HG02678 (cell line): ENCODE measurements around the gene GGACT.
"Not testable (repeated sequence)": the region's sequence is repeated elsewhere in the genome, so short reads cannot be mapped to it uniquely, and the experiment has no call there.

Source experiments
- ATAC-seq: cut with Tn5 transposase; IDR thresholded peaks from one replicate; pipeline ENCODE4 v1.9.1; 2021; ENCODE audit warnings: mild to moderate bottlenecking, moderate library complexity; ENCODE audit not compliant: unreplicated experiment

The GGACT gene

GRCh38 chr13:100532090-100532766, 56.4 kb downstream of the GGACT start:
- ATAC-seq = no peak

GRCh38 chr13:100530671-100531213, 57.8 kb downstream of the GGACT start:
- ATAC-seq = no peak

GRCh38 chr13:100529666-100530377, 58.8 kb downstream of the GGACT start:
- ATAC-seq = no peak

- ATAC-seq = no peak
Observed at GRCh38 chr13:100528820-100529219, 59.8 kb downstream of the GGACT start.

GRCh38 chr13:100528353-100528752, 60.2 kb downstream of the GGACT start:
- ATAC-seq = no peak

- no peak for ATAC-seq
Observed at GRCh38 chr13:100527644-100528043, 60.9 kb downstream of the GGACT start.

GRCh38 chr13:100526318-100527000, 62.1 kb downstream of the GGACT start:
- no peak for ATAC-seq

- no peak for ATAC-seq
Observed at GRCh38 chr13:100525453-100526317, 62.9 kb downstream of the GGACT start.

GRCh38 chr13:100524688-100525087, 63.9 kb downstream of the GGACT start:
- ATAC-seq = not testable (repeated sequence)

GRCh38 chr13:100523981-100524386, 64.6 kb downstream of the GGACT start:
- no peak for ATAC-seq

- no peak for ATAC-seq
Observed at GRCh38 chr13:100523411-100523810, 65.2 kb downstream of the GGACT start.

GRCh38 chr13:100522618-100523309, 65.8 kb downstream of the GGACT start:
- no peak for ATAC-seq

GRCh38 chr13:100521851-100522617, 66.6 kb downstream of the GGACT start:
- ATAC-seq = no peak

GRCh38 chr13:100520936-100521850, 67.4 kb downstream of the GGACT start:
- ATAC-seq = no peak

GRCh38 chr13:100519626-100520025, 69.0 kb downstream of the GGACT start:
- no peak for ATAC-seq

GRCh38 chr13:100518394-100519062, 70.1 kb downstream of the GGACT start:
- ATAC-seq = no peak

- ATAC-seq = no peak
Observed at GRCh38 chr13:100517728-100518127, 70.9 kb downstream of the GGACT start.

- no peak for ATAC-seq
Observed at GRCh38 chr13:100517135-100517534, 71.5 kb downstream of the GGACT start.
